HepG2 (cell line): ENCODE data around the gene DIO1. TPM values are rescaled to one million over a fixed set of nuclear protein-coding genes. Genes with fewer than 3 reads are reported as not detected.

Experiments used
- BHLHE40 ChIP-seq: IDR thresholded peaks from 2 replicates; pipeline ENCODE4 v1.6.1; 2011; ENCODE audit warnings: low read length, improper control_type of control experiment
- FOSL2 ChIP-seq: sonication (generic); formaldehyde crosslinking; IDR thresholded peaks from 2 replicates; pipeline ENCODE4 v1.4.0; 2020; ENCODE audit warnings: missing genetic modification reagents
- GABPB1 ChIP-seq: IDR thresholded peaks from 2 replicates; pipeline ENCODE4 v1.6.1; 2016; ENCODE audit warnings: mild to moderate bottlenecking, missing genetic modification reagents, moderate library complexity, missing compliant biosample characterization
- MAZ ChIP-seq, 2 experiments: sonication (generic) in 1 of 2; formaldehyde crosslinking in 1 of 2; IDR thresholded peaks; 2 replicates each; pipeline versions ENCODE4 v1.5.0 to v1.6.1; 2012 to 2020; ENCODE audit warnings: low read depth in 2 of 2, mild to moderate bottlenecking in 2 of 2, borderline replicate concordance in 1 of 2, improper control_type of control experiment in 1 of 2, low read length in 1 of 2, missing genetic modification reagents in 1 of 2, moderate library complexity in 1 of 2
- MXD3 ChIP-seq: IDR thresholded peaks from 2 replicates; pipeline ENCODE4 v1.6.1; 2016; ENCODE audit warnings: mild to moderate bottlenecking, missing biosample characterization, missing genetic modification reagents
- PITX1 ChIP-seq: sonication (generic); formaldehyde crosslinking; IDR thresholded peaks from 2 replicates; pipeline ENCODE4 v1.5.1; 2020; ENCODE audit warnings: mild to moderate bottlenecking, missing genetic modification reagents
- SAFB2 ChIP-seq: sonication (generic); formaldehyde crosslinking; IDR thresholded peaks from 2 replicates; pipeline ENCODE4 v1.5.1; 2020; ENCODE audit warnings: missing genetic modification reagents, low read depth, mild to moderate bottlenecking, borderline replicate concordance
- SNAPC4 ChIP-seq: sonication (generic); formaldehyde crosslinking; IDR thresholded peaks from 2 replicates; pipeline ENCODE4 v1.4.0; 2020; ENCODE audit warnings: mild to moderate bottlenecking, missing genetic modification reagents
- TRIM22 ChIP-seq: fragments of 450-650 bp; IDR thresholded peaks from 2 replicates; pipeline ENCODE4 v1.6.1; 2017
- TRIM24 ChIP-seq: sonication (generic); formaldehyde crosslinking; IDR thresholded peaks from 2 replicates; pipeline ENCODE4 v1.8.0; 2022; ENCODE audit warnings: mild to moderate bottlenecking, missing genetic modification reagents
- U2AF1 ChIP-seq: fragments of 200-400 bp; formaldehyde crosslinking; optimal IDR thresholded peaks from 2 replicates; pipeline ENCODE3; 2017; ENCODE audit warnings: mild to moderate bottlenecking, low read depth, low read length
- ZEB1 ChIP-seq: IDR thresholded peaks from 2 replicates; pipeline ENCODE4 v1.6.1; 2012; ENCODE audit warnings: mild to moderate bottlenecking, low read depth, inconsistent platforms; ENCODE audit not compliant: insufficient replicate concordance
- ZFX ChIP-seq: sonication (generic); formaldehyde crosslinking; IDR thresholded peaks from 2 replicates; pipeline ENCODE4 v1.4.0; 2020; ENCODE audit warnings: mild to moderate bottlenecking, low read depth, missing genetic modification reagents, moderate library complexity
- ZGPAT ChIP-seq: IDR thresholded peaks from 2 replicates; pipeline ENCODE4 v1.6.1; 2016; ENCODE audit warnings: mild to moderate bottlenecking
- ZNF143 ChIP-seq: sonication (generic); formaldehyde crosslinking; IDR thresholded peaks from 2 replicates; pipeline ENCODE4 v1.4.0; 2020; ENCODE audit warnings: missing genetic modification reagents
- ZNF256 ChIP-seq: sonication (generic); formaldehyde crosslinking; conservative IDR thresholded peaks from 2 replicates; pipeline ENCODE4 v1.4.0; 2020; ENCODE audit warnings: missing genetic modification reagents
- polyA plus RNA-seq, 8 experiments: library from polyadenylated mRNA; depleted of rRNA in 3 of 8; stranded (reverse) in 7 of 8; unstranded in 1 of 8; fragments of >200 nt; fragmentation: Illumina TruSeq in 4 of 8; extraction: Trizol in 4 of 8; gene quantifications; 2 replicates each; pipeline versions ENCODE4 v1.2.1 to v1.2.3, GENCODE V29; 2011 to 2016; ENCODE audit warnings: low read depth in 4 of 8, missing spikeins in 1 of 8, mixed read lengths in 1 of 8; ENCODE audit not compliant: insufficient read depth in 1 of 8
- total RNA-seq, 5 experiments: library from RNA; depleted of rRNA; stranded (reverse); fragments of >200 nt; fragmentation: Illumina TruSeq; extraction: Trizol; gene quantifications; 2 replicates each; pipeline ENCODE4 v1.2.3, GENCODE V29; 2016; ENCODE audit warnings: low read depth in 1 of 5

Gene DIO1
- total and polyA plus RNA-seq, 2 of the 13 experiments (the other 11 are each of a cell fraction or from before 2014, with no cell fraction given) = 13.5 to 45.6 TPM

GRCh38 chr1:53889304-53890298 lies 4.4 kb upstream of the DIO1 start, which contains the start of gene YIPF1 (continued):
- no peak for TF ChIP-seq FOSL2
- TF ChIP-seq GABPB1 = peak; percentile 93
- peak; percentile 59 for TF ChIP-seq ZFX (CRISPR knock-in tag)
- TF ChIP-seq SAFB2 = no peak; the same call in 1 of the 2 replicates
- TF ChIP-seq ZNF256 (CRISPR knock-in tag) = no peak
- peak; percentile 59; the same call in 1 of the 2 replicates for TF ChIP-seq ZGPAT (CRISPR knock-in tag)
- no peak for TF ChIP-seq ZNF143 (CRISPR knock-in tag)
- no peak for TF ChIP-seq U2AF1
- TF ChIP-seq TRIM22 = no peak
- TF ChIP-seq ZEB1 = no peak
- TF ChIP-seq MAZ (IDR thresholded peaks at IDR 0.05; ENCODE audit: borderline replicate concordance, low read depth, low read length) = peak; percentile 93
- peak; percentile 89 for TF ChIP-seq MAZ (CRISPR knock-in tag; IDR thresholded peaks at IDR 0.05; ENCODE audit: low read depth)
- TF ChIP-seq MXD3 (CRISPR knock-in tag) = 0 out of 2 replicates have a peak, but pooled peaks have one; percentile 56
- peak; percentile 66; the same call in 1 of the 2 replicates for TF ChIP-seq SNAPC4
- no peak for TF ChIP-seq BHLHE40
- TF ChIP-seq TRIM24 (CRISPR knock-in tag) = no peak
- TF ChIP-seq PITX1 (CRISPR knock-in tag) = peak; percentile 78; the same call in 1 of the 2 replicates
